Naive thymus-derived CD4-positive, alpha-beta T cell (primary cell): ENCODE data around the gene MAFG. TPM values are rescaled to one million over a fixed set of nuclear protein-coding genes. Genes with fewer than 3 reads are reported as not detected.

ENCODE experiments used
- ATAC-seq: fragments of 150-1000 bp; cut with Tn5 transposase; 2 replicates; pipeline ENCODE4 v1.10.0; 2021; ENCODE audit warnings: mild to moderate bottlenecking, moderate library complexity
- CTCF ChIA-PET: fragments of 350-600 bp; sonication (Branson Sonifier 250); formaldehyde crosslinking; loops from one replicate; lab custom pipeline; 2021; ENCODE audit warnings: antibody characterized with exemption; lab: Charles Lee
- POLR2A ChIA-PET: fragments of 350-600 bp; sonication (Branson Sonifier 250); formaldehyde crosslinking; loops from one replicate; lab custom pipeline; 2021; ENCODE audit warnings: antibody characterized with exemption, inconsistent platforms; lab: Charles Lee
- DNase-seq, 9 donors: peaks; one replicate each; pipeline versions ENCODE4 v3.0.0 to v3.0.0-alpha.2; 2020 to 2022; ENCODE audit warnings: mixed read lengths in 1 of 9
- H3K27ac ChIP-seq: one replicate; pipeline ENCODE4 v1.7.0; 2013; ENCODE audit warnings: mild to moderate bottlenecking, low read depth, low read length, moderate library complexity
- H3K27me3 ChIP-seq, 2 donors: one replicate each; pipeline ENCODE4 v1.7.0; 2013; ENCODE audit warnings: low read length in 2 of 2, mild to moderate bottlenecking in 2 of 2, moderate library complexity in 2 of 2; ENCODE audit not compliant: control insufficient read depth in 2 of 2, insufficient read depth in 2 of 2
- H3K36me3 ChIP-seq, 3 experiments: 1 replicate in 2 of 3; 2 replicates in 1 of 3; pipeline ENCODE4 v1.7.0; 2013; ENCODE audit warnings: low read length in 3 of 3, mild to moderate bottlenecking in 3 of 3, moderate library complexity in 1 of 3; ENCODE audit not compliant: insufficient read depth in 3 of 3, control insufficient read depth in 2 of 3
- H3K4me1 ChIP-seq, 2 donors: one replicate each; pipeline ENCODE4 v1.7.0; 2013; ENCODE audit warnings: low read length in 2 of 2, mild to moderate bottlenecking in 2 of 2, moderate library complexity in 1 of 2; ENCODE audit not compliant: control insufficient read depth in 2 of 2, insufficient read depth in 2 of 2
- H3K4me3 ChIP-seq: 2 replicates; pipeline ENCODE4 v1.7.0; 2013; ENCODE audit warnings: mild to moderate bottlenecking, low read length
- H3K9me3 ChIP-seq, 3 experiments: 1 replicate in 2 of 3; 2 replicates in 1 of 3; pipeline ENCODE4 v1.7.0; 2013; ENCODE audit warnings: low read length in 3 of 3; ENCODE audit not compliant: control insufficient read depth in 2 of 3
- H3K27ac Mint-ChIP-seq, 9 donors: one replicate each; pipeline ENCODE4 v1.8.0; 2020 to 2022; ENCODE audit warnings: mixed read lengths in 9 of 9, mild to moderate bottlenecking in 8 of 9, moderate library complexity in 5 of 9, inconsistent platforms in 2 of 9
- H3K27me3 Mint-ChIP-seq, 5 donors: one replicate each; pipeline ENCODE4 v1.8.0; 2021 to 2022; ENCODE audit warnings: mixed read lengths in 5 of 5, mild to moderate bottlenecking in 1 of 5
- H3K36me3 Mint-ChIP-seq, 5 donors: one replicate each; pipeline ENCODE4 v1.8.0; 2020 to 2022; ENCODE audit warnings: mixed read lengths in 5 of 5, mild to moderate bottlenecking in 3 of 5, inconsistent platforms in 1 of 5
- H3K4me1 Mint-ChIP-seq, 7 donors: one replicate each; pipeline ENCODE4 v1.8.0; 2020 to 2022; ENCODE audit warnings: mixed read lengths in 7 of 7, mild to moderate bottlenecking in 3 of 7, inconsistent platforms in 1 of 7
- H3K4me3 Mint-ChIP-seq, 10 donors: one replicate each; pipeline ENCODE4 v1.8.0; 2020 to 2022; ENCODE audit warnings: mild to moderate bottlenecking in 10 of 10, mixed read lengths in 10 of 10, moderate library complexity in 6 of 10, inconsistent platforms in 2 of 10
- H3K9me3 Mint-ChIP-seq, 11 donors: one replicate each; pipeline ENCODE4 v1.8.0; 2020 to 2022; ENCODE audit warnings: mixed read lengths in 11 of 11, mild to moderate bottlenecking in 4 of 11, inconsistent platforms in 1 of 11, moderate library complexity in 1 of 11
- intact Hi-C, 2 donors: fragments of 100-400 bp; cut with micrococcal nuclease; formaldehyde crosslinking; loops; one replicate each; pipeline ENCODE4 v1.15.1; 2023
- polyA plus RNA-seq, 2 donors: library from polyadenylated mRNA; unstranded; fragments of 300-500 nt; fragmentation: Illumina TruSeq; gene quantifications; one replicate each; pipeline ENCODE4 v1.2.3, GENCODE V29; 2021
- total RNA-seq, 6 experiments: library from RNA in 5 of 6; stranded (reverse) in 5 of 6; gene quantifications; 1 replicate in 5 of 6; 2 replicates in 1 of 6; pipeline ENCODE4 v1.2.3 and lab custom pipeline; 2021 to 2026

Gene MAFG
- total and polyA plus RNA-seq, 7 experiments from 2014 or later, result 2.4 to 28.1 (median 16.0) TPM

DNA sequence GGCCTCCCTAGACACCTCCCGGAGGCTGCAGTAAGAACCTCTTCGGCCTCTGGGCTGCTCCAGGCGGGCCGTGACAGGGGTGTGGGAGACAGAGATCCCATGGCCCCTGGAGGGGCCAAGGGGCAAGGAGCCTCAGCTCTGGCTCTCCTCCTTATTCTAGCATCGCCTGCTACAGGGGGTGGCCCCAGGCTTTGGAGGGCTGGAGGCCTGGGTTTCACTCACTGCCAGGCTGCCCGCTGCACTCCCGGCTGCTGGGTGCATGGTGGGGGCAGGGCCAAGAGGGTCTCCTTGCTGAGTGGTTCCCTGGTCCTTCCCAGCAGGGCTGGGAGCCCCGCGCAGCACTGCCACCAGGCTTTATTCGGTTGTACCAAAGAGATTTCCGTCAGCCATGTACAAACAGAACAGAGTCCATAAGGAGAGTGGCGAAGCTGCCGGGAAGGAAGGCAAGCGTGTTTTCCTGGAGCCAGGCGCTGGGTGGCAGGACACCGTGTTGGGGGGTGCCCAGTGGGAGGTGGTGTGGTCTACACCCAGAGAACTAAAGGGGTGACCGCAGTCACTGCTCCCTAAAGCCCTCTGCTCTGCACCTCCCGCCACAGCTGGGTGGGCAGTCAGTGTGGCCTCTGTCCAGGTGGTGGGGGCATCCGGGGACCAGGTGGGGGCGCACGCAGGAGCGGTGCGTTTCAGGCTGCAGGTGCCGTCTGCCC lies 23.5 kb downstream of the MAFG start:
- Histone ChIP-seq H3K9me3 (no peaks in the 10 kb centered on the region), H3K27ac (no peak overlapping the region), H3K36me3 (peaks cover 0 to 63% (median 0%) of the 10 kb centered on the region in 3 experiments), H3K4me1 (no peaks in the 10 kb centered on the region), H3K4me3 (no peak overlapping the region), H3K27me3 (peaks cover 0 to 4% of the 10 kb centered on the region in 2 donors)
- Mint-ChIP-seq H3K9me3 (no peaks in the 10 kb centered on the region), H3K27me3 (peaks cover 8 to 18% (median 8%) of the 10 kb centered on the region in 5 donors), H3K36me3 (peaks cover 5 to 14% (median 13%) of the 10 kb centered on the region in 5 donors), H3K4me1 (peaks cover 0 to 10% (median 8%) of the 10 kb centered on the region in 7 donors), H3K4me3 (no peak overlapping the region), H3K27ac (no peak overlapping the region)
- ATAC-seq, result no peak
- no peak for DNase-seq
- CTCF ChIA-PET, result no interaction called here
- POLR2A ChIA-PET, result no interaction called here
- intact Hi-C loops, result no loop called here

DNA sequence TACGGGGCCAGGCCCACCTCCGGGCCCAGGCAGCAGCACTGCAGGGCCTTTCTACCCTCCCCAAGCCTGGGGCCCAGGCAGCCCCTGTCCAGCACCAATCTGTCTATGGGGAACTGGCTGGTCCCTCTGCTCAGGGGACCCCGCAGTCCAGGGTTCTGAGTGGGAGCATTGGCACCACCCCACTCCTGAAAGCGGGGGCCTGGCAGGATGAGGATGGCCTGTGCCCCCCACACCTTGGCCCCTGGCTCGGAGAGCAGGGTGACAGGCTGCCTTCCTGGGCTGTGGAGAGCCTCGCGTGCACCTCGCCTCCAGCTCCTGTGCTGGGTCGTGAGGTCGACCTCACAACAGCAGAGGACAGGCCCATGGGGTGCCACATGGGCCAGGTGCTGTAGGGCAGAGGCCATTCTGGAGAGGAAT lies 24.1 kb downstream of the MAFG start:
- peak overlapping the region in 1 of 10 donors; percentile 41 for H3K4me3 Mint-ChIP-seq
- H3K27ac Mint-ChIP-seq, result no peak overlapping the region
- Histone ChIP-seq H3K27me3 (peaks cover 0 to 4% of the 10 kb centered on the region in 2 donors), H3K36me3 (peaks cover 0 to 68% (median 2%) of the 10 kb centered on the region in 3 experiments), H3K4me1 (no peaks in the 10 kb centered on the region), H3K4me3 (no peak overlapping the region), H3K9me3 (no peaks in the 10 kb centered on the region), H3K27ac (no peak overlapping the region)
- peaks cover 8 to 18% (median 8%) of the 10 kb centered on the region in 5 donors for H3K27me3 Mint-ChIP-seq
- intact Hi-C loops, result no loop called here
- CTCF ChIA-PET, result no interaction called here
- no peaks in the 10 kb centered on the region for H3K9me3 Mint-ChIP-seq
- H3K4me1 Mint-ChIP-seq, result peaks cover 0 to 10% (median 8%) of the 10 kb centered on the region in 7 donors
- H3K36me3 Mint-ChIP-seq, result peaks cover 5 to 15% (median 14%) of the 10 kb centered on the region in 5 donors
- no peak for DNase-seq
- ATAC-seq, result no peak
- POLR2A ChIA-PET, result no interaction called here

DNA sequence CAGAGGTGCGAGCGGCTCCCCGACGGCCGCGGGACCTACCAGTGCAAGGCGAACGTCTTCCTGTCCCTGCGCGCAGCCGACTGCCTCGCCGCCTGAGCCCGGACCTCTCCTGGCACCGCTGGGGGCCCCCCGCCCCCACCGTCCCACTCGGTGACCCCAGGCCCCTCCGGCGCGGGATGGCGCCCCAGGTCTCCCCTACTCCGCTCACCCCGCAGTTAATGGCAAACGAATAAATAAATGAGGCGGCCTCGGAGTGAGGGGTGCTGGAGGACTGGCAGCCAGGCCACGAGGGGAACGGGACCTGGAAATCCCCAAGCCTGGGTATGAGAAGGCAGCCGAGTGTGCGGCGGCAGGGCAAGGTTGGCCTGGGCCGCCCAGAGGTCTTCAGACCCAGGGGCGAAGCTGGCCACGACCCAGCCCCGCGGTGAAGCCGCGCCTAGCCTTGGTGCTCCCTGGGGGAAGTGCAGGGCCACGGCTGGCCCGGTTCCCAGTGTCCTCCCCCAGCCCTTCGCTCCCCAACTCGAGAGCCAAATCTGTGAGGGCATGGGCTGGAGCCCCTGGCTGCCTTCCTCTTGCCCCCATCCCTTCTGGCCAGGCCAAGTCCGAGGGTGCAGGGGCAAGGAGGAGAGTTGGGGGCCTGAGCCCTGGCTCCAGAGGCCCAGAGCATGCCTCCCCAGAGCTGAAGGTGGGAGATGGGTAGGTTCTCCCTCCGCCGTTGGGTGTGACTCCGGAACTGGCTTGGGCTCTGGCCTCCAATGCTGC lies 24.7 kb downstream of the MAFG start:
- Histone ChIP-seq H3K4me1 (no peaks in the 10 kb centered on the region), H3K27me3 (peaks cover 0 to 4% of the 10 kb centered on the region in 2 donors), H3K36me3 (peaks cover 0 to 68% (median 7%) of the 10 kb centered on the region in 3 experiments), H3K9me3 (no peaks in the 10 kb centered on the region), H3K27ac (no peak overlapping the region), H3K4me3 (no peak overlapping the region)
- Mint-ChIP-seq H3K4me1 (peaks cover 0 to 10% (median 8%) of the 10 kb centered on the region in 7 donors), H3K9me3 (no peaks in the 10 kb centered on the region), H3K27me3 (peaks cover 8 to 18% (median 8%) of the 10 kb centered on the region in 5 donors), H3K27ac (no peak overlapping the region), H3K4me3 (peak overlapping the region in 2 of 10 donors; percentile 41), H3K36me3 (peaks cover 5 to 21% (median 15%) of the 10 kb centered on the region in 5 donors)
- no peak for DNase-seq
- ChIA-PET POLR2A (interaction anchor here (0.9 to 1.0 kb wide), 2 partner anchors 8 to 15 kb away, joined by 3 to 4 read pairs; partner anchors contain the start of gene PCYT2), CTCF (interaction anchor here (0.5 kb wide), 1 partner anchor 652 kb away, joined by 4 read pairs; no protein-coding TSS in a partner anchor)
- peak; percentile 37 for ATAC-seq
- intact Hi-C loops, result no loop called here

DNA sequence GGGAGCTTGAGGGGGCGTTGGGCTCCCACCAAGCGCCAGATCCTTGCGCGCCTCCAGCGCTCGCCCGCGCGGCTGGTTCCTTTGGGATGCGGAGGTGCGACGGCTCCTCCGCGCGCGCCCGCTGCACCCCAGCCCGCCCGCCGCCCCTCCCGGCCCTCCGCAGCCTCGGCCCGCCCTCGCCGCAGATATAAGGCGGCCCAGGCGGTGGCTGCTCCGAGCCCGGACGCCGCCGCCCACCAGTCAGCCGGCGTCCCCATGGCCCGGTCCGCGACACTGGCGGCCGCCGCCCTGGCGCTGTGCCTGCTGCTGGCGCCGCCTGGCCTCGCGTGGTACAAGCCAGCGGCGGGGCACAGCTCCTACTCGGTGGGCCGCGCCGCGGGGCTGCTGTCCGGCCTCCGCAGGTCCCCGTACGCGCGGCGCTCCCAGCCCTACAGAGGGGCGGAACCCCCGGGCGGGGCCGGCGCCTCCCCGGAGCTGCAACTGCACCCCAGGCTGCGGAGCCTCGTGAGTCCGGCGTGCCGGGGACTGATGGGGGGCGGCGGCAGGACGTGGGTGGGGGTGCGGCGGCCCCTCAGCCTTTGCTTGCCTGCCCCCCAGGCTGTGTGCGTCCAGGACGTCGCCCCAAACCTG lies 25.4 kb downstream of the MAFG start, which contains the start of gene NPB:
Gene NPB, plus strand, starts transcription at position 216 of the 630 bp plus-strand sequence. Its CDS starts 40 bp downstream, at position 256.
- DNase-seq (no peak), ATAC-seq (peak; percentile 34)
- Mint-ChIP-seq H3K27me3 (peaks cover 8 to 18% (median 8%) of the 10 kb centered on the region in 5 donors), H3K9me3 (no peaks in the 10 kb centered on the region), H3K4me1 (peaks cover 0 to 10% (median 8%) of the 10 kb centered on the region in 7 donors), H3K4me3 (peak within 1 kb of the TSS in 8 of 10 donors; percentile 3 to 70 (median 34)), H3K36me3 (peaks cover 5 to 22% (median 17%) of the 10 kb centered on the region in 5 donors), H3K27ac (no peak within 1 kb of the TSS)
- POLR2A ChIA-PET, result interaction anchor here (0.9 to 1.0 kb wide), 2 partner anchors 9 to 15 kb away, joined by 3 to 4 read pairs; partner anchors contain the start of gene PCYT2
- Histone ChIP-seq H3K27me3 (peaks cover 0 to 4% of the 10 kb centered on the region in 2 donors), H3K4me1 (no peaks in the 10 kb centered on the region), H3K4me3 (no peak within 1 kb of the TSS), H3K9me3 (no peaks in the 10 kb centered on the region), H3K27ac (no peak within 1 kb of the TSS), H3K36me3 (peaks cover 0 to 66% (median 11%) of the 10 kb centered on the region in 3 experiments)
- intact Hi-C loops, result no loop called here
- CTCF ChIA-PET, result interaction anchor here (0.5 kb wide), 1 partner anchor 653 kb away, joined by 4 read pairs; no protein-coding TSS in a partner anchor

DNA sequence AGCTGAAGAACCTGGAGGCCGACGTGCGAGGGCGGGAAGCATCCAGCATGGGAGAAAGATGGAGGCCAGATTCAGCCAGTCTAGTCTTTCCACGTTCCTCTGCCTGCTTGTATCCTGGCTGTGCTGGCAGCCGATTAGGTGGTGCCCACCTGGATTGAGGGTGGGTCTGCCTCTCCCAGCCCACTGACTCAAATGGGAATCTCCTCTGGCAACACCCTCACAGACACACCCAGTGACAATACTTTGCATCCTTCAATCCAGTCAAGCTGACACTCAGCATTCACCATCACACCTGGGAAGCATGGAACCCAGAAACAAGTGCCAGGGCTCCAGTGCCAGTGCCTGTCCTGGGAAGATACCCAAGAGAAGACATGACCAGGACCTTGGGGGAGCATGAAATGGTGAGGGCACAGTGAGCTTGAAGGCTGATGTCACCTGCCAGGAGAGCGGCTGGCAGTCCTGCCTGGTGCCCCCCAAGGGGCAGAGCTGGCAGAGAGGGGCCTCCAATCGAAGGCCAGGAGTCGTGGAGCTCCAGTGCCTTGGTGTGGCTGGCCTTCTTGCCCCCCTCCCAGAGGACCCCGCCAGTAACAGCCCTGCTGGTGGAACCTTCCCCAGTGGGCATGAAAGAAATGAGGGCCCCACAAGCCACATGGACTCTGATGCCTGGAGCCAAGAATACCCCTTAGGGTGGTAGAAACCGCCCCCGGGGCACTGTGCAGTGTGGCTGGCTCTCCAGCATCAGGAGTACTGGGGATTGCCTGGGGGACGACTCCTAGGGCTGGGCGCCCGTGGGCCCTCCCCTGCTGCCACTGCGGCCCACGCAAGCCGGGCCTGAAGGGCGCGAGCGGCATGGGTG lies 26.1 kb downstream of the MAFG start:
- H3K4me3 Mint-ChIP-seq, result peak overlapping the region in 9 of 10 donors; percentile 3 to 70 (median 54)
- Histone ChIP-seq H3K27me3 (peaks cover 0 to 4% of the 10 kb centered on the region in 2 donors), H3K4me3 (no peak overlapping the region), H3K27ac (no peak overlapping the region), H3K4me1 (no peaks in the 10 kb centered on the region), H3K36me3 (peaks cover 0 to 61% (median 11%) of the 10 kb centered on the region in 3 experiments), H3K9me3 (no peaks in the 10 kb centered on the region)
- H3K27me3 Mint-ChIP-seq, result peaks cover 8 to 18% (median 8%) of the 10 kb centered on the region in 5 donors
- H3K36me3 Mint-ChIP-seq, result peaks cover 5 to 23% (median 17%) of the 10 kb centered on the region in 5 donors
- peak overlapping the region in 1 of 9 donors; percentile 54 for H3K27ac Mint-ChIP-seq
- DNase-seq (no peak), ATAC-seq (peak; percentile 12)
- POLR2A ChIA-PET, result interaction anchor here (1.0 kb wide), 1 partner anchor 16 kb away, joined by 3 read pairs; no protein-coding TSS in a partner anchor
- CTCF ChIA-PET, result no interaction called here
- peaks cover 0 to 10% (median 8%) of the 10 kb centered on the region in 7 donors for H3K4me1 Mint-ChIP-seq
- H3K9me3 Mint-ChIP-seq, result no peaks in the 10 kb centered on the region
- intact Hi-C loops, result no loop called here
